Measurements from ENCODE around the gene DSPP.

GRCh38 chr4:87662871-87663270 is 54.5 kb downstream of the DSPP start:
- TF ChIP-seq, protein P1, sequence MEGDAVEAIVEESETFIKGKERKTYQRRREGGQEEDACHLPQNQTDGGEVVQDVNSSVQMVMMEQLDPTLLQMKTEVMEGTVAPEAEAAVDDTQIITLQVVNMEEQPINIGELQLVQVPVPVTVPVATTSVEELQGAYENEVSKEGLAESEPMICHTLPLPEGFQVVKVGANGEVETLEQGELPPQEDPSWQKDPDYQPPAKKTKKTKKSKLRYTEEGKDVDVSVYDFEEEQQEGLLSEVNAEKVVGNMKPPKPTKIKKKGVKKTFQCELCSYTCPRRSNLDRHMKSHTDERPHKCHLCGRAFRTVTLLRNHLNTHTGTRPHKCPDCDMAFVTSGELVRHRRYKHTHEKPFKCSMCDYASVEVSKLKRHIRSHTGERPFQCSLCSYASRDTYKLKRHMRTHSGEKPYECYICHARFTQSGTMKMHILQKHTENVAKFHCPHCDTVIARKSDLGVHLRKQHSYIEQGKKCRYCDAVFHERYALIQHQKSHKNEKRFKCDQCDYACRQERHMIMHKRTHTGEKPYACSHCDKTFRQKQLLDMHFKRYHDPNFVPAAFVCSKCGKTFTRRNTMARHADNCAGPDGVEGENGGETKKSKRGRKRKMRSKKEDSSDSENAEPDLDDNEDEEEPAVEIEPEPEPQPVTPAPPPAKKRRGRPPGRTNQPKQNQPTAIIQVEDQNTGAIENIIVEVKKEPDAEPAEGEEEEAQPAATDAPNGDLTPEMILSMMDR (IDR thresholded peaks at IDR 0.05): no peak
- no peak for TF ChIP-seq POLR2AphosphoS5 (IDR thresholded peaks at IDR 0.05)
